C4-2B (cell line): ENCODE data around the gene PLEKHM3.
"Not testable (repeated sequence)": the region's sequence is repeated elsewhere in the genome, so short reads cannot be mapped to it uniquely, and the experiment has no call there.

ENCODE experiments used
- H3K27ac ChIP-seq: fragments of 450-650 bp; 2 replicates; pipeline ENCODE4 v1.5.1; 2017
- ZFX ChIP-seq: fragments of 450-650 bp; IDR thresholded peaks from 2 replicates; pipeline ENCODE4 v1.6.1; 2017
- TF ChIP-seq, protein P1 (sequence below): fragments of 450-650 bp; conservative IDR thresholded peaks from 2 replicates; pipeline ENCODE4 v1.5.1; 2017; ENCODE audit warnings: mild to moderate bottlenecking

Gene PLEKHM3

DNA sequence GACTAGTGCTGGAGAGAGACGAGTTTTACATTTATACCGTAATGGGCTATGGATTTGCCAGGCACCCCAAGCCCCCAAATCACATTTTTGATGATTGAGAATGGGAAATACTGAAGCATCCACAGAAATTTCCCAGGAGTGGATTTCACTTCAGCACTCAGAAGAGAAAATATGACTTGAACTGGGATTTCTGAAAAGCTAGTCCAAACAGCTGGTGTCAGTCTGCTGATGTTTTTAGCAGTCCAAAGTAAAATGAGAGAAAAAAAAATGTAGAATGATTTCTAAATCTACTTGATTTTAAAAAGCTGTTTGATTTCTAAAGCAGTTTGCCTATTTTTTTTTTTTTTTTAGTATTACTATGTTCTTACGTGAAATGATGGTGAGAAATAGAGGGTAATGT is 105.0 kb downstream of the PLEKHM3 start:
- no peak overlapping the region for H3K27ac ChIP-seq
- TF ChIP-seq ZFX = no peak
- TF ChIP-seq, protein P1, sequence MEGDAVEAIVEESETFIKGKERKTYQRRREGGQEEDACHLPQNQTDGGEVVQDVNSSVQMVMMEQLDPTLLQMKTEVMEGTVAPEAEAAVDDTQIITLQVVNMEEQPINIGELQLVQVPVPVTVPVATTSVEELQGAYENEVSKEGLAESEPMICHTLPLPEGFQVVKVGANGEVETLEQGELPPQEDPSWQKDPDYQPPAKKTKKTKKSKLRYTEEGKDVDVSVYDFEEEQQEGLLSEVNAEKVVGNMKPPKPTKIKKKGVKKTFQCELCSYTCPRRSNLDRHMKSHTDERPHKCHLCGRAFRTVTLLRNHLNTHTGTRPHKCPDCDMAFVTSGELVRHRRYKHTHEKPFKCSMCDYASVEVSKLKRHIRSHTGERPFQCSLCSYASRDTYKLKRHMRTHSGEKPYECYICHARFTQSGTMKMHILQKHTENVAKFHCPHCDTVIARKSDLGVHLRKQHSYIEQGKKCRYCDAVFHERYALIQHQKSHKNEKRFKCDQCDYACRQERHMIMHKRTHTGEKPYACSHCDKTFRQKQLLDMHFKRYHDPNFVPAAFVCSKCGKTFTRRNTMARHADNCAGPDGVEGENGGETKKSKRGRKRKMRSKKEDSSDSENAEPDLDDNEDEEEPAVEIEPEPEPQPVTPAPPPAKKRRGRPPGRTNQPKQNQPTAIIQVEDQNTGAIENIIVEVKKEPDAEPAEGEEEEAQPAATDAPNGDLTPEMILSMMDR = no peak

DNA sequence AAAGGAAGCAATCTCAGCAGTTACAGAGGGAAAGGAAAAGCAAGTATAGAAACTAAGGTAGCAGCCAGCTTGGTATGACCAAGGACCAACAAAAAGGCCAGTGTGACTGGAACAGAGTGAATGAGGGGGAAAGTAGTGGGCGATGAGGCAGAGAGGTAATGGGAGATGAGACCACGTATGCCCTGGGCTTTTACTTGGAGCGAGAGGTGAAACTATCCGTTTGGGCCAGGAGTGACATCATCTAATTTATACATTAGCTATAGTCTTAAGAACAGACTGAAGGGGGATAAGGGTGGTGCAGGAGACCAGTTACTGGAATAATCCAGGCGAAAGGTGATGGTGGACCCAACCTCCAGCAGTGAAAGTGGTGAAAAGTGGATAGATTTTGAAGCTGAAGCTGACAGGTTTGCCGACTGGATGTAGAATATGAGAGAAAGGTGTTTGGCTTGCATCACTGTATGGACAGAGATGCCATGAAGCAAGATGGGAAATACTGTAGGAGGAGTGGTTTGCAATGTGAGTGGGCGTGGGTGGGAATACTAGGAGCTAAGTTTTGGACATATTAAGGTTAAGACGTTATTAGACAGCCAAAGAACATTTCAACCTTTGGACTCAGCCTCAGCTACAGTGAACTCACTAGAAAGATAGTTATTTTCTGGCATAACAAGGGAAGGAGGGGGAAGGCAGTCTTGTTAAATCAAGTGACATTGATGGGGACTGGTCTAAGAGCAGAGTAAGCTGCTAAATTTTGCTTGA is 106.0 kb downstream of the PLEKHM3 start:
- H3K27ac ChIP-seq = no peak overlapping the region
- TF ChIP-seq, protein P1 = no peak
- TF ChIP-seq ZFX = no peak

DNA sequence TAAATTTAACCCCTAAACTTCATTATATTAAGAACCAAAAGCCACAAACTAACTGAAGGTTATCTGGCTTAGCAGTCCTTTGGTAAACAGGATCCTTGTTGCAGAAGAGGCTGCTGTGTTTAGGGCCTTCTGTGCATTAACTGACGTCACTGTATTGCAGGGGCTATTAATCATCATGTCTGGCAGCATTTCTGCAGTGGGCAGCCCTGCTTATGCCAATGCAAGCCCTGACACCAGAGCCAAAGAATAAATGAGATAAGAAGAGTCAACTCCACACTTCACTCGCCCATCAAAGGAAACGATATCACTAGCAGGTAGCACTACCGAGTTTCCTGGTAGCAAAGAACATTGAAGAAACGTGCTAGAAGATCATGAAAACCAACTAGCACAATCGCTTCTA is 110.6 kb downstream of the PLEKHM3 start:
- TF ChIP-seq, protein P1 = no peak
- TF ChIP-seq ZFX = no peak
- no peak overlapping the region for H3K27ac ChIP-seq

DNA sequence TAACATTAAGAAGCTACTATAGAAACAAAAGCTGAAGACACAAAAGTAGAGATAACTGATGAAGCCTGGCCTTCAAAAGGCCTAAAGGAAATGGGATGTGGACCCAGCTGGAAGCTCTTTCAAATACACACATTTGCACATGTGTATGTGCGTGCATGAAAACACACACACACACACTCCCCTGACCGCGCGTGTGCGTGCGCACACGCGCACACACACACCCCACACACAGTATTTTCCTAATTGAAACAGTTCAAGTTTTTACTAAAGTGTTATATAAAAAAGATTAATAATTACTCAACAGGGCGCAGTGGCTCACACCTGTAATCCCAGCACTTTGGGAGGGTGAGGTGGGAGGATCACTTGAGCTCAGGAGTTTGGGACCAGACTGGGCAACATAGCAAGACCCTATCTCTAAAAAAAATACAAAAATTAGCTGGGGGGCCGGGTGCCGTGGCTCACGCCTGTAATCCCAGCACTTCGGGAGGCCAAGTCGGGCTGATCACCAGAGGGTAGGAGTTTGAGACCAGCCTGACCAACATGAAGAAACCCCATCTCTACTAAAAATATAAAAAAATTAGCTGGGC is 111.5 kb downstream of the PLEKHM3 start:
- TF ChIP-seq ZFX = no peak
- TF ChIP-seq, protein P1 = no peak
- no peak overlapping the region for H3K27ac ChIP-seq

DNA sequence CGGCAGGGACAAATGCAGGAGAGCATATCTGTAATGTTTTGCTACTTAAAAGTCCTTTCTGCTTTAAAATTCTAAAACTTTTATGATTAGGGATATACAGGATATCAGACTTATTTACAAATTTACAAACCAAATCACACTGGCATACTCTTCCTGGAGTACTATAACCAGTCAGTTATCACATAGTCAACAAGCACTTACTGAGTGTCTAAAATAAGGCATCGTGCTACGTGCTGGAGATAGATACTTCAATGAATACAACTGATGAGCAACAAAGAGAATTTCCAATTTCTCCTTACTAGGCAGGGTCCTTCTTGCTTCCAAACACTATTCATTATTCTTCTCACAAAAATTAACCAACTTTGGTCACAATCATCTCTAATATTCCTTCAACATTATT is 113.5 kb downstream of the PLEKHM3 start:
- TF ChIP-seq, protein P1 = no peak
- TF ChIP-seq ZFX = no peak
- no peak overlapping the region for H3K27ac ChIP-seq

DNA sequence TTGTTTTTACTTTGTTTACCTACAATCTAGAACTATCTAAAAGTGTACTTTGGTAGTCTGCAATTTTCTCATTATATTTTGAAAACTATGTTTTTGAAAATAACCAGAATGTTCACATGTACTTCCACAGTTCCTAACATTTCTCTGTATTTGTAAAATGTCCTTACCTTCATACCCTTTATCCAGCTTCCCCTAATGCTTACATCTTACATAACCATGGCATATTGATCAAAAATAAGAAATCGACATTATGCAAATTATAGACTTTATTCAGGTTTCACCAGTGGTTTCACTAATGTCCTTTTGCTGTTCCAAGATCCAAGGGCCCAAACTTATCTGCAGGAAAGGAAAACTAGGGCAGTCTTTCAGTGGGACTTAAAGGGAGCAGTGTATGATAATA is 114.1 kb downstream of the PLEKHM3 start:
- TF ChIP-seq, protein P1 = no peak
- no peak for TF ChIP-seq ZFX
- H3K27ac ChIP-seq = no peak overlapping the region

DNA sequence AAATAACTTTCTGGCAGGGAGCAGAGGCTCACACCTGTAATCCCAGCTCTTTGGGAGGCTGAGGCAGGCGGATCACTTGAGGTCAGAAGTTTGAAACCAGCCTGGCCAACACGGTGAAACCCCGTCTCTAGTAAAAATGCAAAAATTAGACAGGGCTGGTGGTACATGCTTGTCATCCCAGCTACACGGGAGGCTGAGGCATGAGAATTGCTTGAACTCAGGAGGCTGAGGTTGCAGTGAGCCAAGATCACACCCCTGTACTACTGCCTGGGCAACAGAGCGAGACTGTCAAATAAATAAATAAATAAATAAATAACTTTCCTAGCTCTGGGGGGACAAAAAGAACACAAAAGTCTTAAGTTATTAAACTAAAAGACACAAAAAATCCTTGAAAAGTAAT is 118.8 kb downstream of the PLEKHM3 start:
- not testable (repeated sequence) for H3K27ac ChIP-seq

DNA sequence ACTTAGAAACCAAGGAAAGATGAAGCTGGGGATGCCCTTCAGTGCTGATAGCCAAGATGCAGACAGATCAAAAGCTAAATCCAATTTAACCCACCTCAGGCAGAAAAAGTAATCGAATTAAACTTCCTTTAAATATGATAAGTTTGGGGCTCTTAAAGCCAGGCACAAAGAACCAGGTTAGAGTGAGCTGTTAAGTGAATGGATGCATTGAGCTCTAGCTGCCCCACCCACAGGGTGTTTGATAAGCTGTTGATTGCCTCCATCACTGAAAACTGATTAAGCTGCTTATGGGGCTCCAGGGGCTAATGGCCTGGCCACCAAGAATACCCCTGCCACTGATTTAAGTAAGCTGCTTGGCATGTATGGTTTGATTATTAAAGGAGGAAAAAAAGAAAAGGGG is 119.8 kb downstream of the PLEKHM3 start:
- TF ChIP-seq ZFX = no peak
- TF ChIP-seq, protein P1 = no peak
- H3K27ac ChIP-seq = no peak overlapping the region
